Esophagus (tissue), 2 donors: ENCODE data around the gene LYPD4. TPM values are rescaled to one million over a fixed set of nuclear protein-coding genes. Genes with fewer than 3 reads are reported as not detected.

ENCODE experiments used
- H3K27ac ChIP-seq, 2 donors: one replicate each; pipeline ENCODE4 v1.5.1; 2013; ENCODE audit warnings: low read depth in 2 of 2, mild to moderate bottlenecking in 2 of 2, inconsistent platforms in 1 of 2, low read length in 1 of 2, moderate library complexity in 1 of 2
- H3K27me3 ChIP-seq, 2 donors: one replicate each; pipeline ENCODE4 v1.6.1; 2013; ENCODE audit warnings: low read length in 2 of 2, control low read depth in 1 of 2, mild to moderate bottlenecking in 1 of 2; ENCODE audit not compliant: insufficient read depth in 2 of 2, control insufficient read depth in 1 of 2
- H3K36me3 ChIP-seq, 2 donors: one replicate each; pipeline ENCODE4 v1.6.1; 2013; ENCODE audit warnings: low read length in 1 of 2; ENCODE audit not compliant: control insufficient read depth in 2 of 2, insufficient read depth in 2 of 2
- H3K4me1 ChIP-seq, 2 donors: one replicate each; pipeline ENCODE4 v1.6.1; 2013; ENCODE audit warnings: low read length in 1 of 2; ENCODE audit not compliant: control insufficient read depth in 2 of 2, insufficient read depth in 2 of 2
- H3K4me3 ChIP-seq, 2 donors: one replicate each; pipeline ENCODE4 v1.5.1; 2013; ENCODE audit warnings: low read length in 2 of 2, mild to moderate bottlenecking in 2 of 2, low read depth in 1 of 2, moderate library complexity in 1 of 2
- H3K9me3 ChIP-seq, 2 donors: one replicate each; pipeline ENCODE4 v1.6.1; 2013; ENCODE audit warnings: mild to moderate bottlenecking in 2 of 2, low read depth in 1 of 2, low read length in 1 of 2, moderate library complexity in 1 of 2; ENCODE audit not compliant: control insufficient read depth in 2 of 2, insufficient read depth in 1 of 2
- WGBS, 2 donors: extraction: QIAGEN DNeasy Blood & Tissue Kit; methylation state at CpG; one replicate each; pipeline ENCODE4 v1.1.7; 2013; 5-methylcytosine and 5-hydroxymethylcytosine counted together
- polyA plus RNA-seq, 2 donors: library from polyadenylated mRNA; stranded (reverse); fragments of 200-250 nt; gene quantifications; one replicate each; pipeline ENCODE4 v1.2.3, GENCODE V29; 2013
- donor health status: healthy with polysubstance abuse.
- donor health status: Bipolar disorder and iron deficiency.

LYPD4 gene
- polyA plus RNA-seq, 2 donors: not detected

GRCh38 chr19:41845051-41845590, 638 bp upstream of the LYPD4 start:
- Histone ChIP-seq H3K27ac (no peak overlapping the region), H3K27me3 (no peaks in the 10 kb centered on the region)
- WGBS, 2 donors: 88 to 92% methylated on average over 23 of the region's 23 CpGs

DNA sequence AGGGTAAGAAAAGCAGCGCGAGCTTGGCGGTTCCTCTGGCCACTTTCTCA, 343 bp upstream of the LYPD4 start, which contains the start of gene DMRTC2:
Gene DMRTC2 (plus strand): TSS at position 42 of the 50 bp plus-strand sequence. CDS start 2,387 bp downstream, outside the sequence.
- no peaks in the 10 kb centered on the region for H3K27me3 ChIP-seq
- no peak within 1 kb of the TSS for H3K27ac ChIP-seq
- 90 to 95% methylated on average over 3 of the region's 3 CpGs for WGBS, 2 donors
- no peaks in the 10 kb centered on the region for H3K4me1 ChIP-seq
- peaks cover 0 to 6% of the 10 kb centered on the region in 2 donors for H3K9me3 ChIP-seq
- no peaks in the 10 kb centered on the region for H3K36me3 ChIP-seq
- H3K4me3 ChIP-seq: no peak within 1 kb of the TSS

More at GRCh38 chr19:41845051-41845590, 638 bp upstream of the LYPD4 start:
- Histone ChIP-seq H3K4me3 (no peak overlapping the region), H3K4me1 (no peaks in the 10 kb centered on the region), H3K9me3 (peaks cover 0 to 6% of the 10 kb centered on the region in 2 donors), H3K36me3 (no peaks in the 10 kb centered on the region)

DNA sequence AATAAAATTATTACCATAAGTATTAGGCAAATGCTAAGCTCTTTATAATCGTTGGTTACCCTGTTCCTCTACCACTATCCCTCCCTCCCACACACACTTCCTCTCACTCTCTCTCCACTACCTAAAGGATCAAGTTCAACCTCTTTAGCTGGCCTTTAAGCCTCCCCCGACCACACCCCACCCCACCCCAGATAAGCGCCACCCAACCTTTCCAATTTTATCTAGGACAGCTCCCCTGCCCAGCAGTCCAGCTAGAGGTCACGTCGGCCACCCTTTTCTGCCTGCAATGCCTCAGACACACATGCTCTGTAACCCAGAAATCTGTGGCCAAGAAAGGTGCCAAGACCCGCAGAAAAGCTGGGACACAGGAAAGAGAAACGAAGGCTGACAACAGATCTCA, 1.1 kb downstream of the LYPD4 start:
- H3K4me3 ChIP-seq: no peak overlapping the region
- H3K4me1 ChIP-seq: no peaks in the 10 kb centered on the region
- peaks cover 0 to 5% of the 10 kb centered on the region in 2 donors for H3K27me3 ChIP-seq
- no peak overlapping the region for H3K27ac ChIP-seq
- 52 to 58% methylated on average over 7 of the region's 7 CpGs for WGBS, 2 donors
- peaks cover 0 to 6% of the 10 kb centered on the region in 2 donors for H3K9me3 ChIP-seq
- H3K36me3 ChIP-seq: no peaks in the 10 kb centered on the region

DNA sequence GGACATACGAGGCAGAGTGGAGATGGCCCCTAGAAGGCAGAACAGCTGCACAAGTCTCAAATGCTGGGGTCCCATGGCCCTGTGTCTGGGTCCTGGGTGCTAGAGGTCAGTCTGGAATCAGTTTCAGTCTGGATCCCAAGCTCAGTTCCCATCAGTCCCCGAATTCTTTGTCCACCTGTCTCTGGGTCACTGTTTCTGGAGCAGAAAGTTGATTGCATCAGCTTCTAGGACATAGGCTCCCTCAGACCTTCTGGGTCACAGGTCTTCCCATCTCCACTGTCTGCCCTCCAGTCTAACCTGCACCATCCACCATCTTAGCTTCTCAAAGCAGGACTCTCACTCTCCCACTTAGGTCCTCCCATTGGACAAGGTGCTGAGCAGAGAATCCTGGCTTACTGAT, 5.3 kb downstream of the LYPD4 start:
- no peaks in the 10 kb centered on the region for H3K4me1 ChIP-seq
- no peak overlapping the region for H3K4me3 ChIP-seq
- no peak overlapping the region for H3K27ac ChIP-seq
- no peaks in the 10 kb centered on the region for H3K9me3 ChIP-seq
- WGBS, 2 donors: 57 to 58% methylated on average over 2 of the region's 2 CpGs
- no peaks in the 10 kb centered on the region for H3K36me3 ChIP-seq
- H3K27me3 ChIP-seq: peaks cover 0 to 5% of the 10 kb centered on the region in 2 donors

- H3K4me1 ChIP-seq: no peaks in the 10 kb centered on the region
- peaks cover 0 to 5% of the 10 kb centered on the region in 2 donors for H3K27me3 ChIP-seq
- WGBS, 2 donors: 57 to 63% methylated on average over 13 of the region's 13 CpGs
- H3K9me3 ChIP-seq: no peaks in the 10 kb centered on the region
- no peaks in the 10 kb centered on the region for H3K36me3 ChIP-seq
- no peak overlapping the region for H3K27ac ChIP-seq
- no peak overlapping the region for H3K4me3 ChIP-seq
These were observed 6.3 kb downstream of the LYPD4 start for GRCh38 chr19:41837981-41838708.

DNA sequence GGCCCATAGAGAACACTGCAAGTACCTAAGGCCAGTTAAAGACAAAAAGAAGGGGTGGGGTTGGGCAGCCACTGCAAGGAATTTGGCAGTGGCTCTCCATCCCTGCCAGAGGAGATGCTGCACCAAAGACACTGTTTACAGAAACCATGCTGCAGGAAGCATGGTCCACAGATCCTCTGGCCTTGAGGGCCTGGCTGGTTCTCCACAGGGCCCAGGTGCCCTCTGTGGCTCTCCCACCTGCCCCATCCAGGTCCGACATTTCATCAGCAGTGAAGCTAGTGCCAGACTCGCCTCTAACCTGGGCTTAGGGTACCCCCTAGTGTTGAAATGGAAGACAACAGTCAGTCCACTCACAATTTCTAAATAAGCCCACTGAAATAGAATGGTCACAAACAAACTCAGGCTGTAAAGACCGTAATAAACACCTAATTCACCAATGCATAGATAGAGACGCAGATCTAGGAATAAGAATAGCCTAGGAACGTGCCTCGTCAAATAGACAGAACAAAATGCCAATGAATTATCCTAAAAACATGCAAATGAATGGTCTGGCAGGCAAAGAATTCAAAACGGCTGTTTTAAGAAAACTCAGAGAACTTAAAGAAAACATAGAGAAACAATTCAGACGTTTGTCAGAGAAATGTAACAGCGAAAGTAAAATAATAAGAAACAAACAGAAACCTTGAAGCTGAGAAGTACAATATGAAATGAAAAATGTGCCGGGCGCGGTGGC, 23.3 kb downstream of the LYPD4 start:
- Histone ChIP-seq H3K4me3 (no peak overlapping the region), H3K27ac (no peak overlapping the region), H3K36me3 (no peaks in the 10 kb centered on the region), H3K9me3 (no peaks in the 10 kb centered on the region), H3K4me1 (no peaks in the 10 kb centered on the region), H3K27me3 (no peaks in the 10 kb centered on the region)
- 33 to 34% methylated on average over 12 of the region's 12 CpGs for WGBS, 2 donors

DNA sequence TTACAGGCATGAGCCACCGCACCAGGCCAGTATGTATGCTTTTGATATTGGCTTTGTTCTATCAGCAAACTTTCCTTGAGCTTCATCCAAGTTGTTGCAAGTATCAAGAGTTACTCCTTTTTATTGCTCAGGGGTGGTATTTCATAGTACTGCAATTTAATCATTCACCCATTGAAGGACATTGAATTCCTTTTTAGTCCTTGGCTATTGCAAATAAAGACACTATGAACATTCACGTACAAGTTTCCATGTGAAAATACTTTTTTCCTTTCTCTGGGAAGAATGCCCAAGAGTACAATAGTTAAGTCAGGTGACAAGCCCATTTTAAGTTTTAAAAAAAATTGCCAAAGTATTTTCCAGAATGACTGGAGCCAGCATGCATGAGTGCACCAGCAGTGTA, 27.7 kb downstream of the LYPD4 start:
- no peaks in the 10 kb centered on the region for H3K27me3 ChIP-seq
- H3K36me3 ChIP-seq: no peaks in the 10 kb centered on the region
- no peaks in the 10 kb centered on the region for H3K4me1 ChIP-seq
- no peaks in the 10 kb centered on the region for H3K9me3 ChIP-seq
- H3K27ac ChIP-seq: no peak overlapping the region
- H3K4me3 ChIP-seq: no peak overlapping the region
- 35 to 45% methylated on average over 2 of the region's 2 CpGs for WGBS, 2 donors

DNA sequence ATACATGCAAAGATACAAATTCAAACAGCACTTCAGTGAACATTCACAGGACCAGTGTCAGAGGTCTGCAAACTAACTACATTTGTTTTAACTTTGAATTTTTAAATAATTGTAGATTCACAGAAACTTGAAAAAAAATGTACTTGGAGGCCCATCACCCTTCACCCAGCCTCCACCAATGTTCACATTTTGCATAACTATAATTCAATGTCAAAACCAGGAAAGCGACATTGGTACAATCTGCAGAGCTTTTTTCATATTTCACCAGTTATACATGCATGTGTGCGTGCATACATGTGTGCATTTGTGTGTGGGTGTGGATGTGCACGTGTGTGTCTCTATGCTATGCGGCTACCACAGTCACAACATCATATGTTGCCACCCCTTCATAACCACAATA, 29.2 kb downstream of the LYPD4 start:
- Histone ChIP-seq H3K36me3 (no peaks in the 10 kb centered on the region), H3K27me3 (no peaks in the 10 kb centered on the region), H3K4me3 (no peak overlapping the region), H3K27ac (no peak overlapping the region), H3K4me1 (no peaks in the 10 kb centered on the region), H3K9me3 (no peaks in the 10 kb centered on the region)
- 64 to 74% methylated on average over 4 of the region's 4 CpGs for WGBS, 2 donors

DNA sequence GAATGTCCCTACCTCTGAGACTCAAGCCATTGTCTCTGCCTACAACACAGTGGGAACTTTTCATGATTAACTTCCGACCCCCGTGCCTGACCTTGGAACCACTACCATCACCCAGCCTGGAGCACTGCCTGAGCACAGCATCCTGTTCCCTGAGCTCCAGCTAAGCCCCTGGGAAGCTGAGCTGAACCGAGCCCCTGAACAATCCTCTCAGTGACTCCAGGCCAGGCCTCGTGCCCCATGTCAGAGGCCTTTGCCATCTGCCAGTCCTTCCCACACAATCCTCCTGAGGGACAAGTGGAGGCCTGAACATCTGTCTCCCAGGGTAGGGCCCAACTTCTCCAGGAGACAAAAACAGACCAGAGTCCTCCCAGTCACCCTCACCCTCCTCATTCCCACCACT, 30.6 kb downstream of the LYPD4 start:
- 51 to 55% methylated on average over 4 of the region's 4 CpGs for WGBS, 2 donors
- Histone ChIP-seq H3K4me3 (no peak overlapping the region), H3K27me3 (no peaks in the 10 kb centered on the region), H3K4me1 (no peaks in the 10 kb centered on the region), H3K9me3 (no peaks in the 10 kb centered on the region), H3K36me3 (no peaks in the 10 kb centered on the region), H3K27ac (no peak overlapping the region)

GRCh38 chr19:41811981-41812380, 32.5 kb downstream of the LYPD4 start:
- Histone ChIP-seq H3K4me3 (no peak overlapping the region), H3K27ac (no peak overlapping the region), H3K9me3 (no peaks in the 10 kb centered on the region), H3K27me3 (no peaks in the 10 kb centered on the region), H3K36me3 (no peaks in the 10 kb centered on the region), H3K4me1 (no peaks in the 10 kb centered on the region)
- WGBS, 2 donors: 70 to 76% methylated on average over 3 of the region's 3 CpGs
